B cell (primary cell): Measurements from ENCODE around the gene EXT2.

ENCODE experiments used
- EZH2 ChIP-seq: IDR thresholded peaks from 2 replicates; pipeline ENCODE4 v1.6.1; 2012; ENCODE audit warnings: borderline replicate concordance, low read depth, mild to moderate bottlenecking, moderate library complexity, low read length; ENCODE audit not compliant: insufficient read depth, poor library complexity, severe bottlenecking
- TF ChIP-seq, protein P1 (sequence below): fragments of 200-600 bp; IDR thresholded peaks from one replicate; pipeline ENCODE4 v1.8.0; 2022; ENCODE audit warnings: antibody characterized with exemption, mild to moderate bottlenecking

DNA sequence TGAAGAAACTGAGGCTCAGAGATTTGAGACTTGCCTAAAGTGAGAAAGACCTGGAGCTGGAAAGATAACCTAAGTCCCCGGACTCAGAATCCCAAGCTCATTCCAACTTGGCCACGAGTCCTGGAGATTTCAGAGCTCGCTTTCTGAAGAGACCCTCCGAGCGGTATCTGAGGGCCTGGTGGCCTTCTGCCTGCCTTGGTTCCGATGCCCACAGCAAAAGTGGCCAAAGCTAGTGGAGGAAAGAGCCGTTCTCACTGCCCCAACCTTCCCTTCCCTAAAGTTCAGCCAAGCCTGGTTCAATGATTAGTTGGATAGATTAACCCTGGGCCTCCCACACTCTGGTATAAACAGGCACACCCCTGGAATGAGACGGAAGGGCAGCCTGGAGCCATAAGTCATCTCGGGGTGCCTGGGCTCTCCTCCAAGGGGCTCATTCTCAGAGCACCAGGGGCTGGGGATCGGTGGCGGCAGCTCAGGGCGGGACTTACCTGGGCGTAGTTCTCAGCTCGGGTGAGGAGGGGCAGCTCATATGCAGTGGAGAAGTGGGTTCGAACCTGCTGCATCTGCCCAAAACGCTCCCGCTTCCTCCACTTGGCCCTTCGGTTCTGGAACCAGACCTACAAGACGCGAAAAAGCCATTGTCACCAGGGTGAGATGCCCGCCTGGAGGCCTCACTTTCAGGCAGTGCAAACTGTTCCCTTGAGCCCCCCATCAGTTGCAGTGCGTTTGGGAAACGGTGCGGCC is 171.7 kb downstream of the EXT2 start:
- TF ChIP-seq, protein P1, sequence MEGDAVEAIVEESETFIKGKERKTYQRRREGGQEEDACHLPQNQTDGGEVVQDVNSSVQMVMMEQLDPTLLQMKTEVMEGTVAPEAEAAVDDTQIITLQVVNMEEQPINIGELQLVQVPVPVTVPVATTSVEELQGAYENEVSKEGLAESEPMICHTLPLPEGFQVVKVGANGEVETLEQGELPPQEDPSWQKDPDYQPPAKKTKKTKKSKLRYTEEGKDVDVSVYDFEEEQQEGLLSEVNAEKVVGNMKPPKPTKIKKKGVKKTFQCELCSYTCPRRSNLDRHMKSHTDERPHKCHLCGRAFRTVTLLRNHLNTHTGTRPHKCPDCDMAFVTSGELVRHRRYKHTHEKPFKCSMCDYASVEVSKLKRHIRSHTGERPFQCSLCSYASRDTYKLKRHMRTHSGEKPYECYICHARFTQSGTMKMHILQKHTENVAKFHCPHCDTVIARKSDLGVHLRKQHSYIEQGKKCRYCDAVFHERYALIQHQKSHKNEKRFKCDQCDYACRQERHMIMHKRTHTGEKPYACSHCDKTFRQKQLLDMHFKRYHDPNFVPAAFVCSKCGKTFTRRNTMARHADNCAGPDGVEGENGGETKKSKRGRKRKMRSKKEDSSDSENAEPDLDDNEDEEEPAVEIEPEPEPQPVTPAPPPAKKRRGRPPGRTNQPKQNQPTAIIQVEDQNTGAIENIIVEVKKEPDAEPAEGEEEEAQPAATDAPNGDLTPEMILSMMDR, result no peak
- no peak for TF ChIP-seq EZH2
